Hematopoietic multipotent progenitor cell treated with erythropoietin and hydrocortisone succinate and interleukin-3 and kit ligand, for 6 days (in vitro differentiated cells): ENCODE results near the gene SPINT3.
"Not testable (repeated sequence)": the region's sequence is repeated elsewhere in the genome, so short reads cannot be mapped to it uniquely, and the experiment has no call there.

Experiments
- DNase-seq: peaks from one replicate; pipeline ENCODE4 v3.0.0-alpha.2; 2015

SPINT3 gene

DNA sequence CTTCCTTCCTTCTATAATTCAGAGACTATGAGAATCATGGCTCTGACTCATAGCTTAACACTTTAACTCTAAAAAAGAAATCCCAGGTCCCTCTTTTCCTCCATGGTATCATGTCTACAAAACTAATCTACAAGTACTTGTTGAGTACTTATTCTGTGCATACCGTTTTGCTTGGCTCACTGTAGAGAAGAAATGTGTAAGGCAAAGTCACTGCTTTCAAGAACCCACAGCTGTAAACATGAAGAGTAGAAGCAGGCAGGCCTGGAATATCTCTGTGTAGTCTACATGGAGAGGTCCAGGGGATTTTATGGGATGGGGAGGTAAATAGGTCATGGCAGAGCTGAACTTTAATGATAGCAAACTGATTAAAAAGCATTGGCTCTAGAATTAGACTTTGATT, 13.8 kb downstream of the SPINT3 start:
- no peak for DNase-seq

DNA sequence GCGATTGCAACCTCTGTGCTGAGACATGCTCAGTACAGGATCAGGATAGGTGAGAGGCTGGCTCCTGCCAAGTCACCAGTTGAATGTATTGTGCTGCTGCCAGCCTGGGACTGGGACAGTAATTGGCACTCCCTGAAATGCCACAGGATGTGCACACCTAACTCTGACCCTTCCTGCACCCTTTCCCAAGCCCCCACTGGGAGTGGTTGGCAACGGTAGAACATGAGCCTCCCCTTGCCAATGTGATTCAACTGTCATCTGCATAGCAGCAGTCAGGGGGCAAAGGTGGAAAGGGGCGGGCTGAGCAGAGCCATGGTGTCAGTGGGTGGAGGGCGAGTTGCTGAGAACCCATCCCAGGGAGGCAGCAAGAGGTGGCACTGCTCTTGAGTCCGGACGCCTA, 15.4 kb downstream of the SPINT3 start:
- no peak for DNase-seq

DNA sequence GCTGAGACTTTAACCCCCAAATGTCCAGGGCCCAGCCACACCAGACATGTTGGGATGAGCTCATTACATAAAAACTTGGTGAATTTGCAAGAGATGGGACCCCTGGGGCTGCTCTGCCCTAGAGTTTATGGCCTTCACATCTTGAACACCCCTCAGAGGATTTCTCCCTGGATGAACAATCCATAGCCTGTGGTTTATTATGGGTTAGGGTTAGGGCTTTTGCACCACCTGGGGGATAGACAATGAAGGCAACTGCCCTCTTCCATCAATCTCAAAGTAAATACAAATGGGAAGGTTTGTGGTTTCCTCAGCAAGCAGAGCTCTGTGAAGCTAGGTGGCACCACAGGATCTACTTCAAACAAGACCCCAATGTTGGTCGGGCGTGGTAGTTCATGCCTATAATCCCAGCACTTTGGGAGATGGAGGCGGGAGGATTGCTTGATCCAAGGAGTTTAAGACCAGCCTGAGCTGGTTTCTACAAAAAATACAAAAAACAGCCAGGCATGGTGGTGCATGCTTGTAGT, 17.4 kb downstream of the SPINT3 start:
- no peak for DNase-seq

- DNase-seq, result no peak
Observed at GRCh38 chr20:45496166-45496565, 19.3 kb downstream of the SPINT3 start.

DNA sequence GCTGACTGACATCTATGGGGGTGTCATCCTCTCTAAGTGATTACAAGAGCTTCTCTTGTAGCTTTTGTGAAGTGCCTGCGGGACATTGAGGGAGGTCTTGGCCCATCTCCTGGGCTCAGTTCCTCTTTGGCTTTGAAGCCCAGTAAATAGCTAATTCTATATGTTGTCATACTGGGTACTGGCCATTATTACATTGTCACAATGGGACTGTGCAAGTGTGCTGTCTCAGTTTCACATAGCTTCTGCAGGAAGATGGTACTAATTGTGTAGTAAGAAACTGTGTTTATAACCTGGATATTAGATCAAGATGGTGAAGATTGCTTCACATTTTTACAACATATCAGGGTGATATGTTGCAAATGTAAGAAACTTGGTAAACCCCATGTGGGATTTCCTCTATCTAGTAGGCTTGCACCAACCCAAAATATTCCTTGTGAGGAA, 19.9 kb downstream of the SPINT3 start:
- DNase-seq, result no peak

DNA sequence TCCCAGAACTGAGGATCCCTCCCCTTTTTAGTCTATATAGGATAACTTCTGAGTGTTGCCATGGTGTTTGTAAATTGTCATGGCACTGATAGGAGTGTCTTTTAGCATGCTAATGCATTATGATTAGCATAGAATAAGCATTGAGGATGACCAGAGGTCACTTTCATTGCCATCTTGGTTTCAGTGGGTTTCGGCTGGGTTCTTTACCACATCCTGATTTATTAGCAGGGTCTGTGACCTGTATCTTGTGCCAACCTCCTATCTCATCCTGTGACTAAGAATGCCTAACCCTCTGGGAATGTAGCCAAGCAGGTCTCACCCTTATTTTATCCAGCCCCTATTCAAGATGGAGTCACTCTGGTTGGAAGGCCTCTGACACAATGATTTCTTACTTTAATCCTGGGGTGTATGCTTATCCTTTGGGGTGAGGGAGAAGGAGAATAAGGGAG, 26.3 kb downstream of the SPINT3 start:
- no peak for DNase-seq

GRCh38 chr20:45487231-45487635, 28.2 kb downstream of the SPINT3 start:
- DNase-seq, result peak; percentile 41

GRCh38 chr20:45485388-45485787, 30.0 kb downstream of the SPINT3 start:
- DNase-seq, result no peak

DNA sequence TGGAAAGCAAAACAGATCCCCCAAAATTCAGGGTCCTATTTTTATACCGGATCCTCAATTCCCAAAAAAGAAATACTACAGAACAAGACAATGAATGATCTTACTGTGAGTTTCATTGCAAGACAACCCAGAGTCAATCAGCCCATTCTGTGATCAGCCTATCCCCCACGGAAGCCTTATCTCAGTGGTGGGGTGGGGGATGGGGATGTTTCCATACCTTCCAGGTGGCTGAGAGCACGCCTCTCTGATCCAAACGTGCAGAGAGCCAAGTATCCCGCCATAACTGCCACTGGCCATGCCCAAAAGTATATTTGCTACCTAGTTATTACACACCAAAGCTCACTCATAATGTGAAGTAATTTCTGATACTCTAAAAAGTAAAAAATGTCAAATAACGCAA, 30.7 kb downstream of the SPINT3 start:
- no peak for DNase-seq

GRCh38 chr20:45479822-45480221, 35.6 kb downstream of the SPINT3 start:
- no peak for DNase-seq

GRCh38 chr20:45477530-45478148, 37.8 kb downstream of the SPINT3 start:
- not testable (repeated sequence) for DNase-seq

DNA sequence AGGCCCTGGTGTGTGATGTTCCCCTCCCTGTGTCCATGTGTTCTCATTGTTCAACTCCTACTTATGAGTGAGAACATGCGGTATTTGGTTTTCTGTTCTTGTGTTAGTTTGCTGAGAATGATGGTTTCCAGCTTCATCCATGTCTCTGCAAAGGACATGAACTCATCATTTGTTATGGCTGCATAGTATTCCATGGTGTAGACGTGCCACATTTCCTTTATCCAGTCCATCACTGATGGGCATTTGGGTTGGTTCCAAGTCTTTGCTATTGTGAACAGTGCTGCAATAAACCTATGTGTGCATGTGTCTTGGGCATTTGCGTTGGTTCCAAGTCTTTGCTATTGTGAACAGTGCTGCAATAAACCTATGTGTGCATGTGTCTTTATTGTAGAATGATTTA, 43.1 kb downstream of the SPINT3 start:
- DNase-seq, result not testable (repeated sequence)

GRCh38 chr20:45470937-45471336, 44.5 kb downstream of the SPINT3 start:
- peak; percentile 23 for DNase-seq

DNA sequence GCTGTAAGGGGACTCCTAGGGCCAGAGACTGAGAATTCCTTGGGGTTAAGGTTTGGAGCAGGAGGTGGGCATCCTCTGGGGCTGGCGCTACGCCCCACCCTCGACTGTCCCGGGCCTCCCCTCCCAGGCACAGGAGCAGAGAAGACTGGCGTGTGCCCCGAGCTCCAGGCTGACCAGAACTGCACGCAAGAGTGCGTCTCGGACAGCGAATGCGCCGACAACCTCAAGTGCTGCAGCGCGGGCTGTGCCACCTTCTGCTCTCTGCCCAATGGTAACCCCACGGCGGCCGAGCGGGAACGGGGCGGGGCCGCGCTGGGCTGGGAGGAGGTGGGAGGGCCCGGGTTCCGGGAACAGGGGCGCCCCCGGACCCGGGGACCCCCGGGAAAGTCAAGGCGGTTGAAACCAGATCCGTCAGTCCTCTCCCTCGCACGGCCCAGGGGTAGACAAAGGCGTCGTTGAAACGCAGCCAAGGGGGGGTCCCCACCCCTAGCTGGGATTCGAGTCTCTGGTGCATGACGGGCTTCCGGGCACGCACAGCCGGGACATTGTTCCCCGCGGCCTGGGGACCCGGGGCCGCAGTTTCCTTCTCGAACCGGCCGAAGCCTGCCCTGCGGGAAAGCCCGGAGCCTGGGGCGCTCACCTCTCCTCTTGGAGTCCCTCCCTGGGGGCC, 45.0 kb downstream of the SPINT3 start:
- DNase-seq, result no peak

DNA sequence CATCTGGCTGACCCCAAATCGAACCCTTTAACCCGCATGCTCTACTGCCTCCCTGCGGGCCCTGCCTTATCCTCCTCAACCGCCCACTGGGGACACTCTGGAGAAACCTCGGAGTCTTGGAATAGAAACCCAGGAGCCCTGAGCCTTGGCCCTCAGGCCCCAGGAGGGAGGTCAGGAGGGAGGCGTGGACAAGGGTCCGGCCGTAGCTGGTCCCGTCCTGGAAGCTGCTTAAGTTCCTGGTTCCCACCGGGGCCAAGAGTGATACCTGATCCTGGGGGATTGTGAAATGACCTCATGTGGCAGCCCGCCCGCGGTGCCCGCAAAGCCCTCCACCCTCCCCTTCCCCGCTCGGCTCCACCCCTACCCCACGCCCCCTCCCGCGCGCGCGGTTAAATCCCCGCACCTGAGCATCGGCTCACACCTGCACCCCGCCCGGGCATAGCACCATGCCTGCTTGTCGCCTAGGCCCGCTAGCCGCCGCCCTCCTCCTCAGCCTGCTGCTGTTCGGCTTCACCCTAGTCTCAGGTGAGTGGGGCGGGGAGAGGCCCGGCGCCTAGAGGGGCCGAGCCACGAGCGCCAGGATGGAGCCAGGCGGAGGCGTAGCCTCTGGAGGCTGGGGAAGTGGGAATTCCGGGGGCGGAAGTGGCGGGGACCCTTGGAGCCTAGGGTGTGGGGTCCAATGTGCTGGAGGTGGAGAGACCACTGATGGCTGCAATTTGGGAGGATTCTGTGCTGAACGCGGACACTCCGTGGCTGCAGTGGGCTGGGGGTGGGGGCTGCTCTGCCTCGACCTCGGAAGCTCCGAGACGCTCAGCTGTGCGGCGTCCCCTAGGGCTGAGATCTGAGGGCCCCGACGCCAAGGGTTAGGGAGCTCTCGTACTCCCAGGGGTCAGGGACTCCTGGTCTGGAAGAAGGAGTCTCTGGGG, 45.8 kb downstream of the SPINT3 start, which contains the start of gene WFDC2:
Gene WFDC2 (plus strand): TSS at position 418 of the 926 bp plus-strand sequence. CDS start 29 bp downstream, at position 447.
- no peak for DNase-seq

DNA sequence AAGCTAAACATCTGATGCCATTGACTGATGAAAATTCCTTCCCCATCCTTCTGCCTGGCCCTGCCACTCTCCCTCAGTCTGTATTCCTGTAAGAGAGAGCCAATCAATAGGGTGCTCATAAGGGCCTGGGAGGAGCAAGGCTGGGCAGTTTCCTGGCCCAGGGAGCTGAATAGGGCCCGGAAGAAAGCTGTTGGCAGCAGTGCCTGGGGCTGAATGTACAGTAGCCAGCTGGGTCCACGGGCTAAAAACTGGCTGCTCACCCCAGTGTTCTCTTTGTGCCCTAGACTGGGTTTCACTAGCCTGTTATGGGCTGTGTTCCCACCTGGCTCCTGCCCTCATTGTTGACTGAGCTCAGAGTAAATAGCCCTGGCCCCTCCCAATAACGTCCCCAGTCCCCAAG, 47.6 kb downstream of the SPINT3 start:
- DNase-seq, result no peak

GRCh38 chr20:45467172-45467571, 48.2 kb downstream of the SPINT3 start:
- no peak for DNase-seq

GRCh38 chr20:45465491-45466266, 49.7 kb downstream of the SPINT3 start:
- peak; percentile 31 for DNase-seq

DNA sequence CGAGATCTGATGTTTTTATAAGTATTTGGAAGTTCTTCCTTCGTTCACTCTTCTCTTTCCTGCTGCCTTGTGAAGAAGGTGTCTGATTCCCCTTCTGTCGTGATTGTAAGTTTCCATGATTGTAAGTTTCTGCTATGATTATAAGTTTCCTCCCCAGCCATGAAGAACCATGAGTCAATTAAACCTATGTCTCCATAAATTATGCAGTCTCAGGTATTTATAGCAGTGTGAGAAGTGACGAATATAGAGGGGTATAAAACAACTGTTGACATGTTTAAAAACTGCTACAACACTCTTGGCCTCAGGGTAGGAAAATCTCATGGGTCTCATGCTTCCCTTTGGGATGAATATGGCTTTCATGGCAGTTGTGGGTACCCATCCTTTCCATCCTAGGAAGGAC, 51.7 kb downstream of the SPINT3 start:
- DNase-seq, result no peak

DNA sequence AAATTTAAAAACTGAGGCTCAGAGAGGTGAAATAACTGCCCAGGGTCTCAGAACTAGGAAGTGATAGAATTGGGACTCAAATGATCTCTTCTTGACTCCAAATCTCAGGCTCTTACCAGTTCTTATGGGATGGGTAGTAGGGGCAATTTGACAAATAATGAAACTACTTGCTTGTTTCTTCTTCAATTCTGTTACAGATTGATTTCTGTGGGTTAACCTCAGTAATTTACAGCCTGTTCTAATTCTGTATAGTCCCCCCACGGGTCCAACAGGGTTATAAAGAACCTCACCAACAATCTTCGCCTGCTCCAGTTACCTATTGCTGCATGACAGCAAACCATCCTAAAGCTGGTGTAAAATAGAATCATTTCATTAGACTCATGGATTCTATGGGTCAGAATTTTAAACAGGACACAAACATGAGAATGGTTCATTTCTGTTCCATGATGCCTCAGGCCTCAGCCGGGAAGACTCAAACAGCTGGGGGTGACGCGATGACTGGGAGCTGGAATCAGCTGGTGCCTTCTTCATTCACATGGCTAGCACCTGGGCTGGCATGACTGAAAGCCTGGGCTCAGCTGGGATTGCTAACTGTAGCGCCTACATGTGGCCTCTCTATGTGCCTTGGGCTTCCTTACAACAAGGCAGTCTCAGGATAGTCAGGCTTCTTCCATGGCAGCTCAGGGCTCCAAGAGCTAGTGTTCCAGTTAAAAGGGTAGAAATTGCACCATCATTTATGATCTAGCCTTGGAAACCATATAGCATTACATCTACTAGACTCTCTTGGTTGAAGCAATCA, 52.5 kb downstream of the SPINT3 start:
- DNase-seq, result no peak
